Lower leg skin (tissue), 3 donors: ENCODE measurements around the gene C1orf87.

ENCODE experiments used
- POLR2A ChIP-seq, 2 donors: fragments of 450-650 bp; IDR thresholded peaks; one replicate each; pipeline ENCODE4 v1.6.1; 2016 to 2017; ENCODE audit warnings: antibody characterized with exemption in 2 of 2, mild to moderate bottlenecking in 1 of 2, moderate library complexity in 1 of 2
- TF ChIP-seq, protein P1 (sequence below), 3 donors: fragments of 450-650 bp; IDR thresholded peaks; one replicate each; pipeline ENCODE4 v1.5.1; 2016; ENCODE audit warnings: antibody characterized with exemption in 3 of 3, mild to moderate bottlenecking in 3 of 3, moderate library complexity in 2 of 3

DNA sequence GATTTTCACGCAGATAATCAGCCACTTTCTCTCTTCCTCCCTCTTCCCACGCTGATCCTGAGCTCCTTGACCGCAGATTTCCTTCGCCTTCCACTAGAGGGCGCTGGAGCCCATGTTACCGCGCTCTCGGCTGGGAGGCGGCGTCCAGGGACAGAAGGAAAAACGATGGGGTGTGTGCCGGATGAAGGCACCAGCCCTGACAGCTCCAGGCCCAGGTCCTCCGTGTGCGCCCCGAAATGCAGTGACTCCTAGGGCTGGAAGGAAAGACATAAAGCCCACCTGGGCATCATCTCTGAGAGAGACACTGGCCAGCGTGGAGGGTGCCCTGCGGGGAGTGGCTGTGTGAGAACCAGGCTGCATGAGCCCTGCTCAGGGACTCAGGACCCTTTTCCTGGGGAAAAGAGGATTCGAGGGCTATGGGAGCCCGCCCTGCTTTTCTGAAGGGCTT lies 102.1 kb downstream of the C1orf87 start:
- TF ChIP-seq POLR2A (IDR thresholded peaks at IDR 0.05) = no peak
- TF ChIP-seq, protein P1, sequence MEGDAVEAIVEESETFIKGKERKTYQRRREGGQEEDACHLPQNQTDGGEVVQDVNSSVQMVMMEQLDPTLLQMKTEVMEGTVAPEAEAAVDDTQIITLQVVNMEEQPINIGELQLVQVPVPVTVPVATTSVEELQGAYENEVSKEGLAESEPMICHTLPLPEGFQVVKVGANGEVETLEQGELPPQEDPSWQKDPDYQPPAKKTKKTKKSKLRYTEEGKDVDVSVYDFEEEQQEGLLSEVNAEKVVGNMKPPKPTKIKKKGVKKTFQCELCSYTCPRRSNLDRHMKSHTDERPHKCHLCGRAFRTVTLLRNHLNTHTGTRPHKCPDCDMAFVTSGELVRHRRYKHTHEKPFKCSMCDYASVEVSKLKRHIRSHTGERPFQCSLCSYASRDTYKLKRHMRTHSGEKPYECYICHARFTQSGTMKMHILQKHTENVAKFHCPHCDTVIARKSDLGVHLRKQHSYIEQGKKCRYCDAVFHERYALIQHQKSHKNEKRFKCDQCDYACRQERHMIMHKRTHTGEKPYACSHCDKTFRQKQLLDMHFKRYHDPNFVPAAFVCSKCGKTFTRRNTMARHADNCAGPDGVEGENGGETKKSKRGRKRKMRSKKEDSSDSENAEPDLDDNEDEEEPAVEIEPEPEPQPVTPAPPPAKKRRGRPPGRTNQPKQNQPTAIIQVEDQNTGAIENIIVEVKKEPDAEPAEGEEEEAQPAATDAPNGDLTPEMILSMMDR (IDR thresholded peaks at IDR 0.05) = peak in 1 of 3 donors; percentile 52
